Islet of Langerhans (tissue), 1 donor: ENCODE data around the gene KCNMA1.
A peak's percentile ranks its signal among the peaks of the same experiment; 100 is the strongest.

ENCODE experiments used
- FAIRE-seq: peaks from one replicate; lab custom pipeline; 2011; peaks lifted over from hg19 to GRCh38; lab: Jason Lieb, UNC

Gene KCNMA1

DNA sequence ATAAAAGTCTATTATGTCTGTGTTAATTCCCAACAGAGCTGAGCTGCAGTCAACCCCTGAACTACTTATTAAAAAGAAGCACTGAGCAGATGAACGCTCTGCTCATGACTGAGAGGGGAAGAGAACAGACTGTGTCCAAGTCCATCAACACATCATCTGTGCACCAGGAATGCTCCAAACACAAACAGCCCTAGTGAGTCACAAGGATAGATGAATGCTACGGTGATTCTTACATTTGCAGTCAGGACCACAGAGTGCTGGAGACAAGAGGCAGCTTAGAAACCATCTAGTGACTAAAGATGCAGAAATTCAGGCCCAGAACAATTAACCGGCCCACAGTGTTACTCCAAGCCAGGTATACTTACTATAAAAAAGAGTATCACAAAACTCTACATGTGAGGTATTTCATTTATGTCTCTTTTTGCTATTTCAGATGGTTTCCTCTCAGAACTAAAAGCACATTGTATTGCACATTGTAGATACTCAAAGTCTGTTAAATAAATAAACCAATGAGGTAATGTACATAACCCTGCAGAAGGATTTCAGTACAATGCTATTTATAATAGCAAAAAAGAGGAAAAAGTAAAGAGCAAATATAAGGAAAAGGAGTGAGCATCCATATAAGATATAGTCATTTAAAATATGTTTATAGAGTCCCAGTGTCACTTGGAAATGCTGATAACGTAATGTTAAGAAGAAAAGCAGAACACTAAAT is 159.2 kb downstream of the KCNMA1 start:
- peak; percentile 70 for FAIRE-seq

DNA sequence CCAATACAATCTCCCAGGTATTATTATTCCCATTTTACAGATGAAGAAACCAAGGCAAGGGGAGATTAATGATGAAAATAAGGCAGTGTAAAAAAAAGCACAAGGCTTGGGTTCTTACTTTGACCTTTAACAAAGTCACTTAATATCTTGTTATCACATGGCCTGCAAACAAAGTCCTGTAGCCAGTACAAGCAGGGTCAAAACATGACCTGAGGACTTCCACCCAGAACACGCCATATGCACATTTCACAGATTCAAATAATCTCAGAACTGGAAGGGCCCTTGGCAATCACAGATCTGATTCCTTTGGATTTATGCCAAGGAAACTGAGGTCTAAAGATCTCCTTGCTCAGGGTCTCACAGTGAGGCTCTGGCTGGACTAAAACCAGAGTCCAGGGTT is 162.1 kb downstream of the KCNMA1 start:
- FAIRE-seq = no peak

DNA sequence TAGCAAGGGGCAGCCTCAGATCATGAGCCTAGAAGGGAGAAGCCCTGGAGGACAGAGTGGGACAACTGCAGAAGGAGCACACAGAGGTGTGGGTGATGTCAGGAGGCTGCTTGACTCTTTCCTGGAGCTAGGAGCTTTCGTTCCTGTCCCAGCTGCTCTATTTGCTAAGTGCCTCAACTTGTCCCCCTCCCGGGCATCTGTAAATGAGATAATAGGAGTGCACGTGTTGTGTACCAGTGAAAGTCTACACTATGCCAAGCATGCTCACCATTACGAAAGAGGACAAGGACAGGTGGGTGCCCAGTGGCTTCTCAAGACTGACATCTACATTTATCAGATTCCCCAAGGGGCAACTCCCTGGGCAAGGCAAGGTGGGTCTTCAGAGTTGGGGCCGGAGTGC is 162.7 kb downstream of the KCNMA1 start:
- no peak for FAIRE-seq

DNA sequence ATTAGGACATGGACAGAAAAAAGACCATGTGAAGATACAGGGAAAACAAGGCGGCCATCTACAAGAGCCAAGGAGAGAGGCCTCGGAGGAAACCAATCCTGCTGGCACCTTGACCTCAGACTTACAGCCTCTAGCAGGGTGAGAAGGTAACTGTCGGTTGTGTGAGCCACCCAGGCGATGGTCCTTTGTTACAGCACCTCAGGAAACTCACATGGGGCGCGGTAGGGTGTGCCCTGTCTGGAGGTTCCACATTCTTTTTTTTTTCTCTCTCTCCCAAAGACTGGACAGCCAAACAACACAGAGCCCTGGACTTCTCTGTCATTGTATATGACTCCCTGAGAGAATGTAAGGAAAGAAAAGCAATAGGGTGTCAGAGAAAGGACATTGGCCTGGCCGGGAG is 163.2 kb downstream of the KCNMA1 start:
- FAIRE-seq = no peak

DNA sequence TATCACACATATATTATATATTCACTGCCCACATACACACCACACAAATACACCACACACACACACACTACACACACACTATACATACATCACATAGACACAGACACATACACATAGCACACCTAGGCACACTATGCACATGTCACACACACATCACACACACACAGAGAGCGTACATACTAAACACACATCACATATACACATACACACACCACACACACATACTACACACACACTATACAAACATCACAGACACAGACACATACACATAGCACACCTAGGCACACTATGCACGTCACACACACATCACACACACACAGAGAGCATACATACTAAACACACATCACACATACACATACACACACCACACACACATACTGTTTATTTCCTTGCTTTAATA is 165.5 kb downstream of the KCNMA1 start:
- no peak for FAIRE-seq

DNA sequence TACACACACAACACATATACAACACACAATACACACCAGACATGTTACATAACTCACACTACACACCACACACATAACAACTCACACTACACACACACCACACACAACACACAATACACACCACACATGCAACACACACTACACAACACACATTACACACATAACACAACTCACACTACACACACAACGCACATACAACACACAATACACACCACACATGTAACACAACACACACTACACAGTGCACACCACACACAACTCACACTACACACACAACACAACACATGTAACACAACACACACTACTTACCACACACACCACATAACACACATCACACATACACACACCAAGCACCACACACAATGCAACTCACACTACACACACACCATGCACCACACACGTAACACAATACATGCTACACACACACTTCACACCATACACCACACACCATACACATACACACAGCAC is 166.5 kb downstream of the KCNMA1 start:
- no peak for FAIRE-seq

DNA sequence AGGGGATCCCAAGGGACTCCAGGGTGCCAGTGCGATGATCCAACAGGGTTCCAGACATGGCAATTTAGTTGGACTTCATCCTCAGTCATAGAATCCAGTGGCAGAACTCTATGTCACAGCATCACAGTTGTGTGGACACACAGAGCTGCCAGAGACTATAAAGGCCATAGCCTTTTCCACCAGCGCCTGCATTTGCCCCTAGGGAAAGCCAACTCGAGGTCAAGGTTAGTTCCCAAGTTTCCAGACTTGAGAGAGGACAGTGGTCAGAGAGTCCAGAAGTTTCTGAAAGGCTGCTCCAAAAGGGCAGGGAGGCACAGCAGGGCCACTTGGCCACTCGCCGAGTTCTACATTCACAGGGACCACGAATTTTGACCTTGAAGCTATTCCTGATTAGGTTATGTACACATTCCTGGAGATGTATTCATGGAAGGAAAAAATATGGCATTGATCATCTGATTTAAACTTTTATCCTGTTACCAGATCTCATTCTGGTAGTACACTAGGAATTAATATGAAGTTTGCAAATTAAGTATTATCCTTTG is 170.1 kb downstream of the KCNMA1 start:
- FAIRE-seq = no peak

DNA sequence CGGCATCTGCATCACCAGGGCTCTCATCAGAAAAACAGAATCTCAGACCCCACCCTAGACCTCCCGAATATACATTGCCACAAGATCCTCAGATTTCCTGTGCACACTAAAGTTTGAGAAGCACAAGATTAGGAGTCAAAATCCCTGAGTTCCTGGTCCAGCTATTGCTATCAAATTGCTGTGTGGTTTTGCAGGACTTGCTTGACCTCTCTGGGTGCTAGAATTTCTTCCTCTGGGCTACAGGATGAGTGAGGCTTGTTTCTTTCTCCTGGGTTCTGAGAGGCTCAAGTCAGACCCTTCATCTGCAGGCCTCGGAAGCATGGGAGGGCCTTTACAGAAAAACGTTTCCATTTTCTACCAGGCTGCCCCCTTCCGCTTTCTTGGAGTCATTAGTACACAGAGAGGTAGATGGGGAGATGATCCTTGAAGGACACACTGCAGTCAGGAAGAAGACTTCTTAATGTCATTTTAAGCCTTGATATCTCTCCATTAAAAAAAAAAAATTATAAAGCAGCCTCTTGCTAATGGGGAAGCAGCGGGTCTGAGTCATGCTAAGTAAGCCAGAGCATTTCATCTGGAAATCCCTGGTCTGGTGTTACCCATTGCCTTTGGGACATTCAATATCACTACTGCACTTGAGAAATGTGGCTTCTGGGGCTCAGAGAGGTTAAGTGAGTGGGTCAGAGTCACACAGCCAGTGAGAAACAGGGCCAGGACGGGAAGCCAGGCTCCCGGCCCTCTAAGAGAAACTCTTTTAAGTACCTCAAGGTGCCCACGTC is 173.5 kb downstream of the KCNMA1 start:
- FAIRE-seq = no peak

DNA sequence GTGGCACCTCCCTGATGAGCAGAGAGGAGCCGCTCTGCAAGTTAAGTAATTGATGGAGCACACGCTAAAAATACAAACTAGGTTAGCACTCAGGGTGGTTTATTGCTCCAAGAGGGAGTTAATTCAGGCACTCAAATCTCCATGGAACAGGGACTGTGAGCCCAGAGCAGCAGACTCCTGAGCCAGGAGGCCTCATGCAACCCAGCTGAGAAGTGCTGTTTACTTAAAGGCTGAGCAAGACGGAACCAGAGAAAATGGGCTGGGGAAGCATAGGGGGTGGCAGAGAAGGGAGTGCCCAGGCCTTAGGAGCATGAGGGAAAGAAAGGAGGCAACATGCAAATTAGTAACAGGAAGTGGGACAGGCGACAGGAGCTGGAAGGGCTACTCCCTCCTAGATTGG is 174.1 kb downstream of the KCNMA1 start:
- FAIRE-seq = no peak

DNA sequence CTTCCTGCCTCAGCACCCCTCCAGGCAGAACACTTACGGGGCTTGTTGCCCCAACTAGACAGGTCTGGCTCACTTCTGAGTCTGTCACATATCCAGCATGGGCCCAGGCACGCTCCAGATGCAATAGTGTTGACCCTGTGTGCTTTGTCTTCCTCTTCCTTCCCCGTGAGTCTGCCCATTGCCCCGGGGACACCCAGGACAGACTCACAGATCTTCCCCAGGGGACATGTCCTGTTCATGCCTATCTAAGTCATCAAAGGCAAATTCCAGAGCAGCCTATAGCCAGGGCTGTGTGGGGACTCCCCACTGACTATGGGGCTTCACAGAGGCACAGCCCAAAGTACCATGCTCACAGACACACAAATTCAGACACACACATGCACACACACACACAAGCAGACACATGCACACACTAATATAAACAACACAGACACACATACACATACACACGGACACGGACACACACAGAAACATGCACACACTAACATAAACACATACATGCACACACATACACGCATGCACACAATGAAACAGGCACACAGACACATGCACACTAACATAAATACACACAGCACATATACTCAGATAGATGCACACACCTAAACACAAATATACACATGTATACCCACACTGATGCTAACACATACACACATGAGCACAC is 175.8 kb downstream of the KCNMA1 start:
- no peak for FAIRE-seq

DNA sequence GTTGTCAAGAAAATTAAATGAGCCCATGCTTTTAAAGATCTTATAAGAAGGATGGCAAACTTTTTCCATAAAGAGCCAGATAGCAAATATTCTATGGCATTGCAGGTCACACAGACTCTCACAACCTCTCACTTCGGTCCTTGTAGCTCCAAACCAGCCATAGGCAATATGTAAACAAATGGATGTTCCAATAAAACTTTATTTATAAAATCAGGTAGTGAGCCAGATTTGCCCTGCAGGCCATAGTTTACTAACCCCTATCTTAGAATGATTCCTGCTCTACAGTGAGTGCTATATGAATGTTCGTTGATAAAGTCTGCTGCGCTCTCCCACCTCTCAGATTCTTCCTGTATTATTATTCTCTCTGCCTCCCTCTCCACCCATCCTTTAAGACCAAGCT is 177.7 kb downstream of the KCNMA1 start:
- FAIRE-seq = no peak

DNA sequence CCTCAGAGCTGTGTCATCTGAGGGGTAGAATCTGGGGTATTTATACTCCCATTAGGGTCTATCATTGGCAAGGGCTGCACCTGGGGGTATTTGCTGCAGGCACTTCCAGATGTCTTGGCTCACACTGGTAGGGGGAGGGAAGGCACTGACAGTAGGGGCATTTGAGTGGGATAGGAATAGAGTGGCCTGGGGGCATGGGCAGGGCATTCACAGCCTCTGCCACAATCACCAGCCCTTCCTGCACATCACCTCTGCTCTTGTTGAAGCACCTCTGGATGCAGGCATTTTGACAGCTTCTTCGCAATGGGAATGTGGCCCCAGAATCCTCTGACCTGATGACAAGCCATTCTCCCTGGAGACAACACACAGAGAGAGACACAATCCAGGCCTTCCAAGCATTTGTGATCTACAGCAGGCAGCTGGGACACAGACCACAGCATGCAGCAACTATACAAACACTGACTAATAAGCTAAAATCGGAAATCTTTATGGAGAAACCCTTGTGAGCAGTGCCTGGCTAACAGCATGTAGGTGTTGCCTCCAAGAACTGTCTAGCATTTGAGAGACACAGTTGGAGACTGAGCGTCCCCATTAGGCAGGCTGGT is 178.5 kb downstream of the KCNMA1 start:
- FAIRE-seq = no peak

DNA sequence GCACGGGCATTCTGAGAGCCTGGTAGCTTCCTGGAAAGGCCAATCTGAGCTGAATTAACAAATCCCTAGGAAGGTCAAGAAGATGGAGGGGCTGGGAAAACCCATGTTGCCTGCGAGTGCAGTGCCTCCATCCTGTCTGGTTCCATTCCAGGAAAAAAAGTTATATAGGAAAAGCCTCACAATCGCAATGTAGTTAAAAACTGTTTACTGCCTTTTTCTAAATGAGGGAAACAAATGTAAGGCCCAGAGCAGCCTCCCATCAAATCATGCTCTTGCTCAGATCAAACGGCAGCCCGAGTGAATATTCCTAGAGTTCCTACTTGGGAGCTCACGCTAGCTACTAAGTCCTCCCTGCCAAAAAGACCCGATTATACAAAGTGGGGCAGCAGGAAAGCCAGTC is 179.9 kb downstream of the KCNMA1 start:
- no peak for FAIRE-seq

DNA sequence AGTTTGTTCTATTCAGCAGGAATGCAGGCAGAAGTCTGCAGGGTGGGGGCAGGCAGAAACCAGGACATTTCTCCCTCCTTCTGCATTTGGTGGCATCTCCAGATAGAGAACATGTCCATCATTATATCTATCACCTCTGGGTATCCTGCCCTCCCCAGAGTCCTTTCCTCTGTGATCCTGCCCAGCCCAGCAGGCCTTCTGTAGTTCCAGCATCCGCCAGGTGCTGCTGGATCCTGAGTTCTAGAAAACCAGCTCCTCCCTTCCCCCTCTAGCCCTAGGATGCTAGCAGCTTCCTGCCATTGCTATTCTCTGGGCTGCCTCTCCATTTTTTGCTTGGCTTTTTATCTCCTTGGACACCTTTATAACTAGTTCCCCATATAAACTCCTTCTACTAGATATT is 180.3 kb downstream of the KCNMA1 start:
- no peak for FAIRE-seq

DNA sequence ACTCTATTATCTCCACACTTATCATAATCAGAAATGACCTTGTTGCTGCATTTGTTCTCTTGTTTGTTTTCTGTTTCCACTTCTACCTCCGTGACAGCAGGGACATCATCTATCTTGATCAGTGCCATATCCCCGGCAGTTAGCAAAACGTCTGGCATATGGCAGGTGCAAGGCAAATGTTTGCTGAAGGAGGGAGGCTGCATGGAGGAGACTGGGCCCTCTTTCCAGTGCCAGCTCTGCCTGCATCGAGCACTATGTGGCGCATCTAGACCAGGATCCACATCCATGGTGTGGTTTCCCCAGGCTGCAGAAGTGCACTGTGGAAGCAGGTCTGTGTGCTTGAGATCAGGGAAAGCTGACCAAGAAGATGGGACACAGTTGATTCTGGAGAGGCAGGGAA is 181.2 kb downstream of the KCNMA1 start:
- FAIRE-seq = peak; percentile 9

DNA sequence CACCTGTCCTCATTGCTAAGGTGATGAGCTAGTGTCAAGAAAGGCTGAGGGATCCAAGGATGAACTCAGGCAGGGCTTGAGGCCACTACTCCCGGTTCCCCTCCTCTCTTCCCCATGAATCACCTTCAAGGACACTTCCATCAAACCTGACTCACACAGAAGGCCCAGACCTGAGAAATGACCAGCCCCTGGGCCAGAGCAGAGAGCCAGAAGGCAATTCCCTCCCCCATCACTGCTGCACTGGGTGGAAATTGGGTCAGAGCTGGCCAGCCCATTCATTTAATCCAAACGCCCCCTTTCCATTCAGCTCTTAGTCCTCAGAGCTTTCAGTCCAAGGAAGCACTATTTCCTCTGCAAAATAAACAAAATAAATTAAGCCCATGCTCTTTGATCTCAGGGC is 182.0 kb downstream of the KCNMA1 start:
- FAIRE-seq = no peak

DNA sequence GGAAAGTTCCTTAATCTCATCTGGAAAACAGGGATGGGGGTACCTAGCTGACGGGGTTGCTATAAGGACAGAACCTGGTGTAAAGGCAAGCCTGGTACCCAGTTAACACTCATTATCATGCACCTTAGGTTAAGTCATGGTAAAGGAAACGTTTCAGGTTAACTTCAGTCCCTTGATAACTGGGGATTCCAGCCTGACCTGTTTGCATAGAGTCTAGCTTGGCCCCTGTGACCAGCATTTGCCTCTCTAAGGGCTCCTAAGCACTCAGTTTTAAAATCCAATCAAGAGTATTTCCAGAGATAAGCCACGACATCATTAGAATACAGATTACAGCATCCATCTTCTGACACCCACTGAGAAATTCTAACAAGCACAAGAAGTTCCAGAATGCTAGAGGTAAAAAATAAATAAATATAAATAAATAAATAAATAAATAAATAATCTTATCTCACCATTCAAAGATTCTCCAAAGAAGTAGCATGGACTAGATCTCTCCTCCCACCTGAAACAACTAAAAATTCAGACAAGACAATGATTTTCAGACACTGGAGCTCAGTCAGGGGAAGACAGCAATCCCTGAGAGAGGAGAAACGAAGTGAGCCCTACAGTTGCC is 184.6 kb downstream of the KCNMA1 start:
- FAIRE-seq = no peak

DNA sequence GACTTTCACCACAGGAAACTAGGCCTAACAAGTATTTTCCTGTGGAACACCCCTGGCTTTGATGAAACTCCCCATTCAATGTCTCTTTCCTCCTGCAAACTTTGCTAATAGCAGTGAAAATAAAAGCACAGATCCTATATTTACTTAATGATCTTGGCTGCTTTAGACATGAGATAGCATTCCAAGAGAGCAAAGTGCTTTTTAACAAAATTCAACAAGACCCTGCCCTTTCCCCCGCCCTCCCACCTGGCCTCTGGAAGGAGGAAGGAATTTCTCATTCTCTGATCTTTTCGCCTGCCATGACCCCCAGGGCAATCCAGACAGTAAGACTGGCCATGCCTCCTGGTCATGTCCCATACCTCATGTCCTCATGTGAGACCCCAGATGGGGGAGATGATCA is 185.7 kb downstream of the KCNMA1 start:
- FAIRE-seq = no peak

DNA sequence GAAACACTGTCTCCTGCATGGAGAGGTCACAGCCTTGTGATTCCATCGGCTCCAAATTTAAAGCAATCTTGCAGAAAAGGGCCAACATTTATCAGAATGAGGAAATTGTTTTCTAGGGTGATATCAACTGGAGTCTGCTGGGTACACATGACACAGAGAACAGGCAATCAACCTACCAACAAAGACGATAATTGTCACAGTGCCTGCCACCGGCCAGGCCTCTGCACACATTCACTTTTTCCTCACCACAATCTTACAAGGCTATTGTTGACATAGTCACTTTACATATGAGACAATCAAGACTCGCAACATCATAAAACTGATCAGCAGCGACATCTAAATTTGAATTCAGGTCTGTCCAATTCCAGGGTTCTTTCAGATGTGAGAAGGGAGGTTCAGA is 189.4 kb downstream of the KCNMA1 start:
- FAIRE-seq = no peak

DNA sequence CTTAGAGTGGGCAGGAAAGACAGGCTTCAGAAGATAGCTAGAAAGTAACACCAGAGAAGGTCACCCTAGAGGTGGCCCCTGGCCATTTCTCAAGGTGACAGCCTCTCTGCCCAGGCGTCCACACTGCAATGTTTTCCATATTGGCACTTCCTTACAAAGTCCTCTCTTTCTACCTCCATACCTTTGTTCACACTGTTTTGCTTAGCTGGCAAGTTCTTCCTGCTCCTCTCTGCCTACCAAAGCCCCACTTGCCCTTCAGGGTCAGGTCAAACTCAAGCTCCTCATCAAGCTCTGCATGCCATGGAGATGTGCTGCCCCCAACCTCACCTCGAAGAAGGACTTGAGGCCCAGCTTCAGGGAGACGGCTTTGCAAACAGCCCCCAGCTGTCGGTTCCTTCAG is 190.9 kb downstream of the KCNMA1 start:
- FAIRE-seq = no peak

DNA sequence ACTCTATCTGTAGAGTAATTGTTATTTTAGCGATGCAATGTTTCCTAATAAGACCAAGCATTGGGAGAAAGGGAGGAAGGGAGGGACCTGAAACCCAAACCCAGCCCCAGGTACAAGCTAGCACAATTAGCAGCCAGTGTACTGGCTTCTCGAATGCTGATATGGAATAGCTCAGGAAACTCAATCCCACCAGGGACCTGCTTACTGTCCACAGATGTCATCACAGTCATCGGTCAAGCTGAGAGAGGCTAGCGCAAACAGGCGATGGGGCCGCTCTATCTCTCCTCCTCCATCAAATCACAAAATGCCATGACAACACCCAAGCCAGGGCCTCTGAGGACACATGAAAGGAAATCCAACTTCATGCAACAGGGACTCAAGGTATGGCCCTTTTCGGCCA is 192.1 kb downstream of the KCNMA1 start:
- no peak for FAIRE-seq

DNA sequence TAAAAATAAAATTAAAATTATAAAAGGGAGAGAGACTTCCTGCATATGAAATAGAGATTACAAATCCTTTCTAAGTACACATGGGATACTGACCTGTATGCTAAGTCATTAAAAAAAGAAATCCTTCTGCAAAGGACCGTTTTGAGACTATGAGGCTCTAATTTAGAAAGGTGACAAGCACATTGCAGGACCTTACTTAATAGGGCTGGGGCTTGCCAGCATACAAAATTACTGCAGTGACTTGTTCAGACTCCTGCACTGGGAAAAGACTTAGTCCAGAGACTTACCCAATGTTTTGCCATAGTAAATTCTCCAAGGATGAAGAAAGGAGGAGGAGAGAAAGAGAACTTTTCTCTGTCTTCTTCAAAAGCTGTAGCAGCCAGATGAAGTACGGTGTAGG is 193.6 kb downstream of the KCNMA1 start:
- peak; percentile 89 for FAIRE-seq
